Measurements from ENCODE around the gene PLA2G4B.

PLA2G4B gene

GRCh38 chr15:41872166-41872747 is 33.6 kb downstream of the PLA2G4B start:
- no peaks in the 10 kb centered on the region for H3K36me3 ChIP-seq
- H3K4me3 ChIP-seq (ENCODE audit: low read depth, low read length), result no peak overlapping the region
- no peaks in the 10 kb centered on the region for H3K27me3 ChIP-seq (ENCODE audit: insufficient read depth, low read depth, severe bottlenecking)
- no peak overlapping the region for H3K27ac ChIP-seq
- H3K9me3 ChIP-seq (ENCODE audit: severe bottlenecking), result no peaks in the 10 kb centered on the region
- TF ChIP-seq, protein P1, sequence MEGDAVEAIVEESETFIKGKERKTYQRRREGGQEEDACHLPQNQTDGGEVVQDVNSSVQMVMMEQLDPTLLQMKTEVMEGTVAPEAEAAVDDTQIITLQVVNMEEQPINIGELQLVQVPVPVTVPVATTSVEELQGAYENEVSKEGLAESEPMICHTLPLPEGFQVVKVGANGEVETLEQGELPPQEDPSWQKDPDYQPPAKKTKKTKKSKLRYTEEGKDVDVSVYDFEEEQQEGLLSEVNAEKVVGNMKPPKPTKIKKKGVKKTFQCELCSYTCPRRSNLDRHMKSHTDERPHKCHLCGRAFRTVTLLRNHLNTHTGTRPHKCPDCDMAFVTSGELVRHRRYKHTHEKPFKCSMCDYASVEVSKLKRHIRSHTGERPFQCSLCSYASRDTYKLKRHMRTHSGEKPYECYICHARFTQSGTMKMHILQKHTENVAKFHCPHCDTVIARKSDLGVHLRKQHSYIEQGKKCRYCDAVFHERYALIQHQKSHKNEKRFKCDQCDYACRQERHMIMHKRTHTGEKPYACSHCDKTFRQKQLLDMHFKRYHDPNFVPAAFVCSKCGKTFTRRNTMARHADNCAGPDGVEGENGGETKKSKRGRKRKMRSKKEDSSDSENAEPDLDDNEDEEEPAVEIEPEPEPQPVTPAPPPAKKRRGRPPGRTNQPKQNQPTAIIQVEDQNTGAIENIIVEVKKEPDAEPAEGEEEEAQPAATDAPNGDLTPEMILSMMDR (IDR thresholded peaks at IDR 0.05; ENCODE audit: low read depth, low read length), result no peak
- no peak for DNase-seq

- Histone ChIP-seq H3K4me3 (ENCODE audit: low read depth, low read length) (no peak overlapping the region), H3K27me3 (ENCODE audit: insufficient read depth, low read depth, severe bottlenecking) (no peaks in the 10 kb centered on the region), H3K36me3 (no peaks in the 10 kb centered on the region), H3K9me3 (ENCODE audit: severe bottlenecking) (no peaks in the 10 kb centered on the region), H3K27ac (no peak overlapping the region)
- no peak for DNase-seq
- TF ChIP-seq, protein P1 (IDR thresholded peaks at IDR 0.05; ENCODE audit: low read depth, low read length), result no peak
These were observed 35.1 kb downstream of the PLA2G4B start for GRCh38 chr15:41873711-41874110.

- TF ChIP-seq, protein P1 (IDR thresholded peaks at IDR 0.05; ENCODE audit: low read depth, low read length), result no peak
- DNase-seq, result no peak
- H3K27ac ChIP-seq, result no peak overlapping the region
These were observed 36.1 kb downstream of the PLA2G4B start for GRCh38 chr15:41874736-41875135.

GRCh38 chr15:41876007-41876406 is 37.4 kb downstream of the PLA2G4B start:
- Histone ChIP-seq H3K27ac (no peak overlapping the region), H3K36me3 (no peaks in the 10 kb centered on the region), H3K9me3 (ENCODE audit: severe bottlenecking) (no peaks in the 10 kb centered on the region), H3K27me3 (ENCODE audit: insufficient read depth, low read depth, severe bottlenecking) (no peaks in the 10 kb centered on the region), H3K4me3 (ENCODE audit: low read depth, low read length) (no peak overlapping the region)
- no peak for DNase-seq
- TF ChIP-seq, protein P1 (IDR thresholded peaks at IDR 0.05; ENCODE audit: low read depth, low read length), result no peak

More at GRCh38 chr15:41874736-41875135, 36.1 kb downstream of the PLA2G4B start:
- Histone ChIP-seq H3K9me3 (ENCODE audit: severe bottlenecking) (no peaks in the 10 kb centered on the region), H3K36me3 (no peaks in the 10 kb centered on the region), H3K27me3 (ENCODE audit: insufficient read depth, low read depth, severe bottlenecking) (no peaks in the 10 kb centered on the region), H3K4me3 (ENCODE audit: low read depth, low read length) (no peak overlapping the region)

- Histone ChIP-seq H3K27me3 (ENCODE audit: insufficient read depth, low read depth, severe bottlenecking) (no peaks in the 10 kb centered on the region), H3K9me3 (ENCODE audit: severe bottlenecking) (no peaks in the 10 kb centered on the region), H3K27ac (no peak overlapping the region), H3K36me3 (no peaks in the 10 kb centered on the region), H3K4me3 (ENCODE audit: low read depth, low read length) (no peak overlapping the region)
- TF ChIP-seq, protein P1 (IDR thresholded peaks at IDR 0.05; ENCODE audit: low read depth, low read length), result no peak
- no peak for DNase-seq
These were observed 38.0 kb downstream of the PLA2G4B start for GRCh38 chr15:41876689-41877088.
